LoVo (cell line): ENCODE results near the gene KAZN.

ENCODE experiments used
- DNase-seq: peaks from one replicate; pipeline ENCODE4 v3.0.0-alpha.2; 2016; ENCODE audit warnings: low spot score

Gene KAZN

GRCh38 chr1:14937288-14937949, 338.9 kb downstream of the KAZN start:
- no peak for DNase-seq

- DNase-seq, result no peak
Measured at GRCh38 chr1:14939527-14940284, 341.2 kb downstream of the KAZN start.

DNA sequence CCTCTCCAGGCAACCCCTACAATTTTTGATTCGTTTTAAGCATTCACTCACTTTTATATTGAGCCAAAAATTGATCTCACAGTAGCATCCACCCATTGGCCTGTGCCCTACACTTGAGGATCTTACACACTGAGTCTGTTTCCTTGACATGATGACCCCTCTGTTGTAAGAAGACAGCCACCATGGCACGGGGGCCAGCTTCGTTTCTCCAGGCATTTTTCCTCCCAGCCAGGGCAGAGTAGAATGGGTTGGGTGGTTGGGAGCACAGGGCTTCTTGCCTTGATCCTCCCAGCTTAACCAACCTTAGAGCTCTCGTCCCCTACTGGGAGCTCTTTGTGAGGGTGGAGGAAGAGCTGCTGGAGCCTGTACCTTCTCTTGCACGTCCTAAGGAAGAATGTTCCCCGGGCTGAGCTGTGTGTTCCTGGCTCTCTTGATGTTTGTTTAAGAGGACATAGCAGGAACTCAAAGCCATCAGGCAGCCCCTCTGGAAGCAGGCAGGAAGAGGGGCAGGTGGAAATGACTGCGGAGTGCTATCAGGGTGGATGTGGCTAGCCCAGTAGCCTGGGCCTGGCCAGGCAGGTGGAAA, 341.9 kb downstream of the KAZN start:
- no peak for DNase-seq

DNA sequence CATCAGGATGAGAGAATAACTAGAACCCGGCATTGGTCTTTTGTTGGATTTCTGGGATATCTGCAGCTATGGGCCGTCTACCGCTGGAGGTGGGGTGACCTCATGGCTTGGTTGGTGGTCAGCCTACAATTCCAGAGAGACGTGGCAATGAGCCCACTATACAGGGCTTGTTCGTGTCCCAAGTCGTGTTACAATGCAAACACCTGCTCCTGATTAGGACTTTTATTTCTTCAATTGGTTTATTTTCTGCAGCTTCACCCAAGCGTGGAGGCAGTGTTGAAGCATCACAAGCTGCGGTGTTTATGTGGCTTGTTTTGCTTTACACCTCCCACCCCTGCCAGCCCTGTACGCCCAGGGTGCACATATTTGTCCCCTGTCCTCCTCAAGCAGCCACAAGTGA, 343.4 kb downstream of the KAZN start:
- DNase-seq, result no peak

DNA sequence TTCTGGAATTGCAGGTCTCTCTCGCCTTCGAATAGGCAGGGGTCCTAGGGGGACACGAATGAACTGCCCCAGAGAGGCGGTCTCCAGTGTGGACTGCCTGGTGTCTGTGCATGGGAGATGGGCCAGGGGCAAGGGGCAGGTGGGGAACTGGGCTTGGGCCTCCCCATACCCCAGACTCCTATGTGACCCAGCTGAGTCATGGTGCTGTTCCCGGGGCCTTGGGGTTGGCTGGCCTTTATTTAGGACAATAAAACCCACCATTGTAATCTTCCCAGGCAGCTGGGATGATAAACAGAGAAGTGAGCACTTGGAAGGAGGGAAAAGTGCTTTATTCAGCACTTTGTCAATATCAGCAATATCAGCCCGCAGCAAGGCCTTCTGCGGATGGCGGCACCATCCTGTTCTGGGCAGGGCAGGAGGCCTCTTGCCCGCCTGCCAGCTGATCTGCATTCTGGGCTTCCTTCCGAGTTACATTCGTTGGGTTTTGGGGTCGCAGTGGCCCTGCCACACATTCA, 346.0 kb downstream of the KAZN start:
- no peak for DNase-seq

GRCh38 chr1:14945132-14946010, 346.9 kb downstream of the KAZN start:
- DNase-seq, result no peak

GRCh38 chr1:14946011-14946359, 347.5 kb downstream of the KAZN start:
- no peak for DNase-seq

- DNase-seq, result no peak
Measured at GRCh38 chr1:14946684-14947238, 348.3 kb downstream of the KAZN start.

DNA sequence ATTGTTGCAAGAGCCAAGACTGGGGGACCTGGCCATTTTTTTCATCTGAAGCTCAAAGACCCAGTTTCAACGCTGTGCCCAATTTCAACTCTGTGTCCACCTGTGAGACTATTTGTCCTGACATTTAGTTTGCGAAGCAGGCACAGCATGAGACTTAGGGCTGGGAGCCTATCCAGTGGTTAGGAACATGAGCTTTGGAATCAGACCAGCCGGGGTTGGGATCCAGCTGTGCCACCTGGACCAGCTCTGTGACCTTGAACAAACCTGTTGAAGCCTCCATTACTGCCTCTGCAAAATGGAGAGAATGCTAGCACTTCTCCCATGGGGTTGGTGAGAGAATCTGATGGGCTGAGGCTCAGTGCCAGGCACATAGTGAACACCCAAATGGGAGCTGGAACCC, 348.9 kb downstream of the KAZN start:
- DNase-seq, result no peak

DNA sequence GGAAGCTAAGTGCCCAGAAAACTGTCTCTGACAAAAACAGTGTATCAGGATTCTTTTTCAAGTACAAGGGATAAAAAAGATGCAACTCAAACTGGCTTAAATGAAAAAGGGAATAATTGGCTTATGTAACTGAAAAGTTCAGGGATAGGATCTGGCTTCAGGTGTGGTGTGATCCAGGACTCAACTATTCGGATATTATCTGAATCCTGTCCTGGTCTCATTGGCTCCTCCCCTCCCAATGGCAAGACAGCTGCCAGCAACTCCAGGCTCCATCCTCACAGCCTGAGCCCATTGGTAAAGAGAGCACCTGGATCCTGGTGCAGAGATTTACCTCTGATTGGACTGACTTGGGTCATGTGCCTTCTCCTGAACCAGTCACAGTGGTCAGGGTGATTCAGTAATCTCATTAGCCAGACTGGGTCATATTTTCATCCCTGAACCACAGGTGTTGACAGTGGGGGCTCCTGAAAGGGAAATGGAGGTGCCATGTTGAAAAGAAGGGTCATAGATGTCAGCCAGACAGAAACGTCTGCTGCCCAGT, 349.7 kb downstream of the KAZN start:
- no peak for DNase-seq

GRCh38 chr1:14949270-14949835, 350.9 kb downstream of the KAZN start:
- no peak for DNase-seq

DNA sequence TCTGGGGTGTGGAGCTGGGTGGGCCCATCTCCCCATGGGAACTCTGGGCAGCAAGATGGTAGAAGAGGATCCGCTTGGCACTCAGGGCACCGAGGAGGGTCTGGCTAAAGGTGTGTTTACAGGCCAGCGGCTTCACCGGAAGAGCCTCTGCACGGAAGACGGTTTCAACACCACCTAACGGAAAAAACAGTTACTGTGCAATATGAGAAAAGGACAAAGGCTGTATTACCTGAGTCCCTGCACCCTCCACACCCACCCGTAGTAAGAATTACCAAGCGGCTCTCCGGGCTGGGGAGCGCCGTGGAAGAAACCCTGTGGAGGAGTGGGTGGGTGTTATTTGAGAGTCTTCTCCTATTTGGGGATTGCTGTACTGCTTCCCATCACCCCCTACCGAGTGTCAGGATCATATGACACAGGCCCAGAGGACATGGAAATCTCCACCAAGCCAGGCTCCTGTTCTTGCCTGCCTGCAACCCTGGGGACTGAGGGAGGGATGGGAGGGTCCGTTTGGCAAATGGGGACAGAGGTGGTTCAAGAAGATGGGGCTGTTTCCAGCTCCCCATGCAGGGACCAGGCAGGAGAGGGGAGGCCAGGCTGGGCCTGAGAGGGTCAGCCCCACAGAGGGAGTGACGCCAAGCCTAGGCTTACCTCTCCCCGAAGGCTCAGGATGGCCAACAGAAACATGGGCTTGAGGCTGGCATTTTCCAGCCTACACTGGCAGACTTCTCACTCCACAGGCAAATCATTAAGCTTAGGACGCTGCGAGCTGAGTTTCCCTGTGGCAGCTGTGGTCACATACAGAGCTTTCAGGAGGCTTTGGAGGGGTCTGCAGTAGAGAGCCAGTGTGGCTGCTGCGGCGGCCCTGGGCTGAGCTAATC, 351.6 kb downstream of the KAZN start:
- no peak for DNase-seq

GRCh38 chr1:14951766-14952165, 353.3 kb downstream of the KAZN start:
- DNase-seq, result no peak

DNA sequence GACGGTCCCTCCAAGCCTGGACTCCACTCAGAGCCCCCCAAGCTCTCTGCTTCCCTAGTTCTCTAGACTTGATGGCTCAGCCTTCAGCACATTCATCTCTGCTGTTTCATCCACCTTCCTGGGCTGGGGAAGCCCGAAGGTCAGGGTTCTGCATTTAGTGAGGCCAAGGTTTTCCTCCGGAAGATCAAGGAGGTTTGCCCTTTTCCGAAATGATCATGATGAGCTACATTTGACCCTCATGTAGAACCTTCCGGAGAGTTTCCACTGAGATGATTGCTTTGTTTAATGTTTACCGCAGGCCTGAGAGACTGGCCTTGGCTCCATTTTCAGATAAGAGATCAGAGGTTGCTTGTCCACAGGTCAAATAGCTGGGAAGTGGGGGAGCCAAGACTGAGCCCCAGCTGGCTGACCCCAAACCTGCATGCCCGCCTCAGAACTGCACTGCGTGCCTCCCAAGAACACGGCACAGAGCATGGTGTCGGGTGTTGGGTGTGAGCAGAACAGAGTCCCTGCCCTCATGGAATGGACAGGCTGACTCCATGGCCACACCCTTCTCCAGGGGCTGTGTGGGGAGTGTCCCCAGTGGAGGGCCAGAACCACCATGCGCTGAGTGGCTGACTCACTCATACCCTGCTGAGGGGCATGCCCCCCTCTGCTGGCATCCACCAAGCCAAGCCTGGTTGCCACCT, 354.3 kb downstream of the KAZN start:
- DNase-seq, result no peak

DNA sequence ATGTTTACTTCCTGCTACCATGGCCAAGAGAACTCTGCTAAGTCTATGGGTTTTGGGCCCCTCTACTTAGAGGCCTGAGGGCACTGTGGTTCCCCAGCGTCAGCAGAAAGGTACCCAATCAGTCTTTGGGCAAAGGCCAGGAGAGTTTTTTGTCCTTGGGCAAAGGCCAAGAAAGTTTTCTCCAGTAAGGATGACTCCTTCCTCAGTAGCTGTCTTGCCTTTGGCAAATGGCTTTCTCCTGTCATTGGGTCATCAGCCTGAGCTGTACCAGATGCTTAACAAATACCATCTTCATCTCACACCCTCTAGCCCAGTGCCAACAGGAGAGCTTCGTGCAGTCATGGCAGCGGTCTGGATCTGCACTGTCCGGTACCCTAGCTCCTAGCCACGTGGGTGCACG, 355.7 kb downstream of the KAZN start:
- no peak for DNase-seq

DNA sequence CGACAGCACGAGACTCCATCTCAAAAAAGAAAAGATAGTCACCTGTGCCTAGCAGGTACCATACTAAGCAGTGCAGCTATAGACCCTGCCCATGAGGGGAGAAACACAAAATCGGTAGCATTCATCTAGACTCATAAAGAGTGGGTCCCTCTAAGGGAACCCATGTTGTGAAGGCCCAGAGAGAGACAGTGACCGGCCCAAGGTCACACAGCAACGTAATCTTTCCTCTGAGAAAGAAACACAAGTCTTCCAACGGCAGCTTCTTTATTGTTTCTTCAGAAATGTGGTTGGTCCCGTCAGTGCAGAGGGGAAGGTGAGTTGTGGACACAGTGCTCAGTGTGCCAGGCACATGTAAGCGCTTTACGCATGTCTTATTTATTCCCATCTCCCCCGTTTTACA, 356.4 kb downstream of the KAZN start:
- no peak for DNase-seq

- no peak for DNase-seq
Measured at GRCh38 chr1:14955402-14955801, 356.9 kb downstream of the KAZN start.

GRCh38 chr1:14955976-14956375, 357.5 kb downstream of the KAZN start:
- no peak for DNase-seq

- DNase-seq, result no peak
Measured at GRCh38 chr1:14956579-14957195, 358.2 kb downstream of the KAZN start.
